Trophoblast cell (in vitro differentiated cells and primary cell): ENCODE data around the gene SHROOM3.

Source experiments
- DNase-seq, 2 donors: peaks; one replicate each; pipeline ENCODE4 v3.0.0-alpha.2; 2016
- H2AFZ ChIP-seq: 2 replicates; pipeline ENCODE4 v1.6.1; 2013; ENCODE audit warnings: low read length, moderate library complexity, mild to moderate bottlenecking; ENCODE audit not compliant: insufficient read depth, poor library complexity
- H2AK5ac ChIP-seq: 2 replicates; pipeline ENCODE4 v1.6.1; 2013; ENCODE audit warnings: mild to moderate bottlenecking, low read length
- H2BK120ac ChIP-seq: 2 replicates; pipeline ENCODE4 v1.6.1; 2013; ENCODE audit warnings: low read length, mild to moderate bottlenecking, moderate library complexity; ENCODE audit not compliant: insufficient read depth, poor library complexity
- H2BK12ac ChIP-seq: 2 replicates; pipeline ENCODE4 v1.6.1; 2013; ENCODE audit warnings: mild to moderate bottlenecking, low read length, moderate library complexity
- H2BK5ac ChIP-seq: 2 replicates; pipeline ENCODE4 v1.6.1; 2013; ENCODE audit warnings: low read length, low read depth, moderate library complexity, mild to moderate bottlenecking; ENCODE audit not compliant: poor library complexity
- H3K14ac ChIP-seq: 2 replicates; pipeline ENCODE4 v1.6.1; 2013; ENCODE audit warnings: mild to moderate bottlenecking, low read length
- H3K18ac ChIP-seq: 2 replicates; pipeline ENCODE4 v1.6.1; 2013; ENCODE audit warnings: mild to moderate bottlenecking, low read length
- H3K23ac ChIP-seq: 2 replicates; pipeline ENCODE4 v1.6.1; 2013; ENCODE audit warnings: low read length
- H3K27ac ChIP-seq: 2 replicates; pipeline ENCODE4 v1.5.1; 2013; ENCODE audit warnings: low read depth, mild to moderate bottlenecking, inconsistent platforms, low read length, moderate library complexity
- H3K27me3 ChIP-seq: 2 replicates; pipeline ENCODE4 v1.6.1; 2013; ENCODE audit warnings: inconsistent platforms, mild to moderate bottlenecking, low read length, moderate library complexity; ENCODE audit not compliant: insufficient read depth
- H3K36me3 ChIP-seq, 2 experiments: 1 replicate in 1 of 2; 2 replicates in 1 of 2; pipeline ENCODE4 v1.6.1; 2013; ENCODE audit warnings: low read length in 2 of 2, mild to moderate bottlenecking in 2 of 2, moderate library complexity in 1 of 2; ENCODE audit not compliant: insufficient read depth in 2 of 2, control insufficient read depth in 1 of 2
- H3K4ac ChIP-seq: 2 replicates; pipeline ENCODE4 v1.6.1; 2013; ENCODE audit warnings: low read depth, mild to moderate bottlenecking, low read length, moderate library complexity
- H3K4me1 ChIP-seq, 2 experiments: 1 replicate in 1 of 2; 2 replicates in 1 of 2; pipeline ENCODE4 v1.6.1; 2013; ENCODE audit warnings: low read length in 2 of 2, mild to moderate bottlenecking in 2 of 2, moderate library complexity in 1 of 2; ENCODE audit not compliant: insufficient read depth in 2 of 2, control insufficient read depth in 1 of 2
- H3K4me2 ChIP-seq: 2 replicates; pipeline ENCODE4 v1.6.1; 2013; ENCODE audit warnings: inconsistent platforms, mild to moderate bottlenecking, low read length, moderate library complexity
- H3K4me3 ChIP-seq: 2 replicates; pipeline ENCODE4 v1.5.1; 2013; ENCODE audit warnings: mild to moderate bottlenecking, low read depth, low read length, inconsistent platforms
- H3K79me1 ChIP-seq: one replicate; pipeline ENCODE4 v1.6.1; 2013; ENCODE audit warnings: low read length
- H3K79me2 ChIP-seq: 2 replicates; pipeline ENCODE4 v1.6.1; 2013; ENCODE audit warnings: low read length, mild to moderate bottlenecking; ENCODE audit not compliant: control insufficient read depth, insufficient read depth, poor library complexity
- H3K9ac ChIP-seq: 2 replicates; pipeline ENCODE4 v1.6.1; 2013; ENCODE audit warnings: mild to moderate bottlenecking, low read length
- H3K9me3 ChIP-seq: 2 replicates; pipeline ENCODE4 v1.6.1; 2013; ENCODE audit warnings: low read depth, mild to moderate bottlenecking, control low read depth, inconsistent platforms, low read length; ENCODE audit not compliant: insufficient read depth
- H4K12ac ChIP-seq: 2 replicates; pipeline ENCODE4 v1.6.1; 2013; ENCODE audit warnings: low read depth, mild to moderate bottlenecking, low read length, moderate library complexity
- H4K8ac ChIP-seq: 2 replicates; pipeline ENCODE4 v1.6.1; 2013; ENCODE audit warnings: low read depth, mild to moderate bottlenecking, low read length, moderate library complexity
- H4K91ac ChIP-seq: one replicate; pipeline ENCODE4 v1.6.1; 2013; ENCODE audit warnings: low read depth, mild to moderate bottlenecking, low read length, moderate library complexity
- WGBS: extraction: QIAGEN DNeasy Blood & Tissue Kit; methylation state at CpG from one replicate; pipeline ENCODE4 v1.1.7; 2013; ENCODE audit warnings: missing lambda C conversion rate; ENCODE audit not compliant: insufficient read length, insufficient coverage; ENCODE audit errors: extremely low coverage; 5-methylcytosine and 5-hydroxymethylcytosine counted together

SHROOM3 gene

DNA sequence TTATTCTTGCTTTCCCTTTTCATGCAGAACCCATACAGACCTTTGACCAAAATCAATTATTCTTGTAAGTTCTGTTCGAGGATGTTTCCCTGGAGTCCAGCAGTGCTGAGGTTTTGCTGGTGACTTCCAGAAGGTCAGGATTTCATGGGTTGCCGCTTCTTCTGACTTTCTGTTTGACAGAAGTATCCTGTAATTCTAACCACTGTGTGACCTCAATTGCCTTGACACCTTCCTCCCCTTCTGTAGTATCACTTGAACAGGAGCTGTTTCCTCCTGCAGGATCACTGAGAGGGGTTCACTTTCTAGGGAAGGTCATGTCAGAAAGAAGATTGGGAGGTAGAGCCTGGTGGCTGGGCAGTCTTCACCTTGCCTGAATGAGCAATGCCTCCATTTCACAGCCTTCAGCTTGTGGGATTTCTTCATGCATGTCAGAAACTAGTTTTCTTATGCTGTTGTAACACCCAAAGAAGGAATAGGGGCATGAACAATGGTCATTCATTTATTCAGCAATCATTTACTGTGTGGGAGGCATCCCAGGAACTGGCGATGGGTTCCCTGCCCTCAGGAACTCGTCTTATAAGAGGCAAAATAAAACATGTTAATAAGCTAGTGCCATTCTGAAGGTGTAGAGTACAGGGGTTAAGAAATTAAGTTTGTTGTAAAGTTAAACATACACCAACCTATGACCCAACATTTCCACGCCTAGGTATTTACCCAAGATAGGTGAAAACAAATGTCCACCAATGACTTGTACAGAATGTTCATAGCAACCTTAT is 257.0 kb downstream of the SHROOM3 start:
- WGBS = no CpG with 5 or more reads among the region's 5 CpGs
- H3K4me3 ChIP-seq = no peak overlapping the region
- H4K91ac ChIP-seq = no peak overlapping the region
- H3K79me1 ChIP-seq = peaks cover 13% of the 10 kb centered on the region
- H3K27ac ChIP-seq = no peak overlapping the region
- no peak overlapping the region for H3K18ac ChIP-seq
- no peak overlapping the region for H3K4ac ChIP-seq
- H3K79me2 ChIP-seq = peaks cover 10% of the 10 kb centered on the region
- H3K27me3 ChIP-seq = no peaks in the 10 kb centered on the region
- no peak overlapping the region for H4K8ac ChIP-seq
- H3K4me1 ChIP-seq = peaks cover 14 to 16% of the 10 kb centered on the region in 2 experiments
- DNase-seq = peak; percentile 50 to 72
- no peak overlapping the region for H2BK120ac ChIP-seq
- H3K4me2 ChIP-seq = no peak overlapping the region
- no peak overlapping the region for H4K12ac ChIP-seq
- H2AFZ ChIP-seq = no peak overlapping the region
- no peak overlapping the region for H2AK5ac ChIP-seq
- H2BK12ac ChIP-seq = no peak overlapping the region
- no peak overlapping the region for H3K9ac ChIP-seq
- H3K23ac ChIP-seq = no peak overlapping the region
- H3K36me3 ChIP-seq = peaks cover 0 to 2% of the 10 kb centered on the region in 2 experiments
- H2BK5ac ChIP-seq = no peak overlapping the region
- H3K9me3 ChIP-seq = no peaks in the 10 kb centered on the region
- H3K14ac ChIP-seq = no peak overlapping the region

DNA sequence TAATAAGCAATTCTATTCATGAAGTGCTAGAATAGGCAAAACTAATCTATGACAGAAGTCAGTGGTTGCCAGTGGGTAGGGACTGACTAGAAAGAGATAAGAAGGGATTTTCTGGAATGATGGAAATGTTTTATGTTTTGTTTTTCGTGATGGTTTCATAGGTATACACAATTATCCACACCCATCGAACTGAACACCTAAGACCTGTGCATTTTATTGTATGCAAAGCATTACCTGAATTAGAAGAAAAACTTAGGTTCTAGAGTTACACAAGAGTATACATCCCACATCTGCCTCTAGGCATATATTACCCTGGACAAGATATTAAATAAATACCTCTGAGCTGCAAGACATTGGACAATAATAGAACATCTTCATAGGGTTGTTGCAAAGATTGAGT is 257.7 kb downstream of the SHROOM3 start:
- 100% methylated on average over 1 of the region's 2 CpGs for WGBS
- H3K18ac ChIP-seq = no peak overlapping the region
- H3K4me1 ChIP-seq = peaks cover 16% of the 10 kb centered on the region in 2 experiments
- H3K9me3 ChIP-seq = no peaks in the 10 kb centered on the region
- no peak overlapping the region for H3K14ac ChIP-seq
- H3K27ac ChIP-seq = no peak overlapping the region
- H3K79me1 ChIP-seq = peaks cover 13% of the 10 kb centered on the region
- H2AFZ ChIP-seq = no peak overlapping the region
- H3K27me3 ChIP-seq = no peaks in the 10 kb centered on the region
- H4K91ac ChIP-seq = no peak overlapping the region
- peaks cover 0 to 2% of the 10 kb centered on the region in 2 experiments for H3K36me3 ChIP-seq
- no peak overlapping the region for H2AK5ac ChIP-seq
- H3K79me2 ChIP-seq = peaks cover 10% of the 10 kb centered on the region
- no peak overlapping the region for H4K8ac ChIP-seq
- H2BK120ac ChIP-seq = no peak overlapping the region
- H2BK12ac ChIP-seq = no peak overlapping the region
- no peak overlapping the region for H4K12ac ChIP-seq
- no peak overlapping the region for H3K9ac ChIP-seq
- H3K4me3 ChIP-seq = no peak overlapping the region
- DNase-seq = peak; percentile 38 to 92
- H2BK5ac ChIP-seq = no peak overlapping the region
- H3K4ac ChIP-seq = no peak overlapping the region
- H3K4me2 ChIP-seq = no peak overlapping the region
- H3K23ac ChIP-seq = no peak overlapping the region

DNA sequence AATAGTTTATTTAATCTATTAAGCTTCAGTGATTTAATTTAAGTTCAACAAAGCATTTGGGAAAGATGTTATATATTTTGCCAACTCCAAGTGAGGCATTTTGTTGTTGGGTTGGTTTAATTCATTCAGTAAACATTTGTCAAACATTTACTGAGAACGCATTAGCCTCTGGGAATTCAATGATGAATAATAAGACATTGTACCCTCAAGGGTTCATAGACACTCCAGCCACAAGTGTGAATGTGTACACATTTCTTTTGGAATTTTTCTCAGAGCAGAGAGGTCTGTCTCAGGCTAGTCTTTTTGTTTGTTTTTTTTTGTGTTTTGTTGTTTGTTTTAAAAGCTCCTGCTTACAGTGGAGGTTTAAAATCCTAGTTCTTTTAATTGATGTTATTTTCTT is 259.0 kb downstream of the SHROOM3 start:
- WGBS = no CpG with 5 or more reads among the region's 1 CpG
- no peaks in the 10 kb centered on the region for H3K27me3 ChIP-seq
- H2BK5ac ChIP-seq = no peak overlapping the region
- H4K91ac ChIP-seq = no peak overlapping the region
- H3K36me3 ChIP-seq = peaks cover 2% of the 10 kb centered on the region in 2 experiments
- H3K79me1 ChIP-seq = peaks cover 13% of the 10 kb centered on the region
- peaks cover 16% of the 10 kb centered on the region in 2 experiments for H3K4me1 ChIP-seq
- no peak overlapping the region for H3K27ac ChIP-seq
- H3K9ac ChIP-seq = no peak overlapping the region
- no peak overlapping the region for H4K8ac ChIP-seq
- no peaks in the 10 kb centered on the region for H3K9me3 ChIP-seq
- no peak overlapping the region for H3K14ac ChIP-seq
- no peak overlapping the region for H3K18ac ChIP-seq
- no peak overlapping the region for H3K23ac ChIP-seq
- H2AFZ ChIP-seq = no peak overlapping the region
- H3K4me3 ChIP-seq = no peak overlapping the region
- H2AK5ac ChIP-seq = no peak overlapping the region
- DNase-seq = peak in 1 of 2 donors; percentile 30
- H4K12ac ChIP-seq = no peak overlapping the region
- no peak overlapping the region for H3K4me2 ChIP-seq
- H3K79me2 ChIP-seq = peaks cover 10% of the 10 kb centered on the region
- no peak overlapping the region for H3K4ac ChIP-seq
- H2BK120ac ChIP-seq = no peak overlapping the region
- H2BK12ac ChIP-seq = no peak overlapping the region

DNA sequence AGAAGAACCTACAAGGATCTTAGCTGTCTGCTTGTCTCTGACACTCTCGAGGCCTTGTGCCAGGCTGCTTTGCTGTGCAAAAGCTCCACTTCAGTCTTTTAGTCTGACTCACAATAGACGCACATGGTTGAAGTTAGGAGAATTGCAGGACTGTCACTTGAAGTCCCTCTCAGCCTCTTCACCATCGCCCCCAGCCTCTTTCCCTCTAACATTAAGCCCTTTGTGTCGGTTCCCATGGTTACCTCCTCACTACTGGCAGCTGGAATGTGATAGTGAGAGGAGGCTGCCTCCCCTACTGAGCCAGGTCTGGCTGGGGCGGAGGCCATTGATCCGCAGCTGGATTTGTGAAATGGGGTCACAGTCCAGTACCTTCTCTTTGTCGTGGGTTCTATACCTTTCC is 261.1 kb downstream of the SHROOM3 start:
- Histone ChIP-seq H4K8ac (no peak overlapping the region), H2AK5ac (no peak overlapping the region), H2BK5ac (peak overlapping the region; percentile 4), H3K4ac (no peak overlapping the region), H2AFZ (no peak overlapping the region), H3K9me3 (no peaks in the 10 kb centered on the region), H3K23ac (no peak overlapping the region), H2BK12ac (peak overlapping the region; percentile 27), H4K12ac (no peak overlapping the region), H3K4me1 (peaks cover 19 to 20% of the 10 kb centered on the region in 2 experiments), H3K18ac (peak overlapping the region; percentile 16), H3K4me3 (no peak overlapping the region), H3K9ac (no peak overlapping the region), H3K36me3 (peaks cover 2% of the 10 kb centered on the region in 2 experiments), H3K27ac (no peak overlapping the region), H3K79me1 (peaks cover 5% of the 10 kb centered on the region), H2BK120ac (no peak overlapping the region), H3K27me3 (no peaks in the 10 kb centered on the region), H3K4me2 (no peak overlapping the region), H3K79me2 (peaks cover 5% of the 10 kb centered on the region), H4K91ac (no peak overlapping the region), H3K14ac (no peak overlapping the region)
- DNase-seq = no peak
- WGBS = no CpG with 5 or more reads among the region's 7 CpGs
